GM23248 (cell line): ENCODE measurements around the gene SIRPG. TPM values are rescaled to one million over a fixed set of nuclear protein-coding genes. Genes with fewer than 3 reads are reported as not detected.
"Not testable (repeated sequence)": the region's sequence is repeated elsewhere in the genome, so short reads cannot be mapped to it uniquely, and the experiment has no call there.

ENCODE experiments used
- DNase-seq: peaks from one replicate; pipeline ENCODE4 v3.0.0-alpha.2; 2015
- H2AFZ ChIP-seq: fragments of 200-600 bp; sonication (generic); 2 replicates; pipeline ENCODE4 v1.6.1; 2016; ENCODE audit warnings: antibody characterized with exemption
- H3F3A ChIP-seq: fragments of 200-600 bp; sonication (generic); 2 replicates; pipeline ENCODE4 v1.6.1; 2016; ENCODE audit warnings: mild to moderate bottlenecking, antibody characterized with exemption, mixed run types; ENCODE audit not compliant: insufficient read depth
- H3K27ac ChIP-seq: fragments of 200-600 bp; sonication (generic); 2 replicates; pipeline ENCODE4 v1.5.1; 2016; ENCODE audit warnings: mild to moderate bottlenecking
- H3K27me3 ChIP-seq: fragments of 200-600 bp; sonication (generic); replicated peaks from 2 replicates; pipeline ENCODE4 v1.6.1; 2016; ENCODE audit warnings: mild to moderate bottlenecking; ENCODE audit not compliant: insufficient read depth
- H3K36me3 ChIP-seq: fragments of 200-600 bp; sonication (generic); 2 replicates; pipeline ENCODE4 v1.6.1; 2016; ENCODE audit warnings: low read depth, mild to moderate bottlenecking
- H3K4me1 ChIP-seq: fragments of 200-600 bp; sonication (generic); 2 replicates; pipeline ENCODE4 v1.6.1; 2016; ENCODE audit warnings: mild to moderate bottlenecking; ENCODE audit not compliant: insufficient read depth
- H3K4me2 ChIP-seq: fragments of 200-600 bp; sonication (generic); one replicate; pipeline ENCODE4 v1.6.1; 2016; ENCODE audit warnings: mild to moderate bottlenecking; ENCODE audit not compliant: unreplicated experiment
- H3K4me3 ChIP-seq: fragments of 200-600 bp; sonication (generic); 2 replicates; pipeline ENCODE4 v1.5.1; 2016; ENCODE audit warnings: mild to moderate bottlenecking
- H3K79me2 ChIP-seq: fragments of 200-600 bp; sonication (generic); 2 replicates; pipeline ENCODE4 v1.6.1; 2016; ENCODE audit warnings: mild to moderate bottlenecking; ENCODE audit not compliant: insufficient read depth
- H3K9ac ChIP-seq: fragments of 200-600 bp; sonication (generic); 2 replicates; pipeline ENCODE4 v1.6.1; 2016; ENCODE audit warnings: mild to moderate bottlenecking
- H3K9me2 ChIP-seq: fragments of 200-600 bp; sonication (generic); 2 replicates; pipeline ENCODE4 v1.6.1; 2016; ENCODE audit warnings: mixed run types, mild to moderate bottlenecking, moderate library complexity; ENCODE audit not compliant: insufficient read depth
- H3K9me3 ChIP-seq: fragments of 200-600 bp; sonication (generic); one replicate; pipeline ENCODE4 v1.6.1; 2017; ENCODE audit warnings: low read depth
- H4K20me1 ChIP-seq: fragments of 200-600 bp; sonication (generic); 2 replicates; pipeline ENCODE4 v1.6.0; 2016; ENCODE audit not compliant: insufficient read depth
- EZH2 ChIP-seq: fragments of 200-600 bp; sonication (generic); IDR thresholded peaks from 2 replicates; pipeline ENCODE4 v1.6.1; 2018; ENCODE audit warnings: antibody characterized with exemption, mild to moderate bottlenecking; ENCODE audit not compliant: insufficient read depth, poor library complexity, severe bottlenecking
- EZH2phosphoT487 ChIP-seq: fragments of 200-600 bp; sonication (generic); IDR thresholded peaks from 2 replicates; pipeline ENCODE4 v1.6.1; 2018; ENCODE audit warnings: antibody characterized with exemption, moderate library complexity, mild to moderate bottlenecking, low read depth; ENCODE audit not compliant: insufficient read depth
- WGBS, 2 experiments: methylation state at CpG; one replicate each; pipeline ENCODE4 v1.1.6; 2015 to 2017; ENCODE audit warnings: low lambda C conversion rate in 2 of 2, low coverage in 1 of 2; ENCODE audit errors: missing lambda C conversion rate in 2 of 2; 5-methylcytosine and 5-hydroxymethylcytosine counted together
- in situ Hi-C: fragments of 300-500 bp; cut with MboI; formaldehyde crosslinking; loops from 2 replicates; pipeline ENCODE4 v1.15.0; 2020
- polyA plus RNA-seq: library from polyadenylated mRNA; unstranded; fragments of >200 nt; fragmentation: Nextera tagmentation; extraction: Ambion mirVana; gene quantifications from 2 replicates; pipeline ENCODE4 v1.2.1, GENCODE V29; 2016
- total RNA-seq: library from RNA; depleted of rRNA; stranded (reverse); fragments of >200 nt; shearing (Covaris generic); gene quantifications from 2 replicates; pipeline ENCODE4 v1.2.3, GENCODE V29; 2014; rRNA removed

Gene SIRPG
- total RNA-seq, result not detected in 2 replicates
- not detected in 2 replicates for polyA plus RNA-seq

DNA sequence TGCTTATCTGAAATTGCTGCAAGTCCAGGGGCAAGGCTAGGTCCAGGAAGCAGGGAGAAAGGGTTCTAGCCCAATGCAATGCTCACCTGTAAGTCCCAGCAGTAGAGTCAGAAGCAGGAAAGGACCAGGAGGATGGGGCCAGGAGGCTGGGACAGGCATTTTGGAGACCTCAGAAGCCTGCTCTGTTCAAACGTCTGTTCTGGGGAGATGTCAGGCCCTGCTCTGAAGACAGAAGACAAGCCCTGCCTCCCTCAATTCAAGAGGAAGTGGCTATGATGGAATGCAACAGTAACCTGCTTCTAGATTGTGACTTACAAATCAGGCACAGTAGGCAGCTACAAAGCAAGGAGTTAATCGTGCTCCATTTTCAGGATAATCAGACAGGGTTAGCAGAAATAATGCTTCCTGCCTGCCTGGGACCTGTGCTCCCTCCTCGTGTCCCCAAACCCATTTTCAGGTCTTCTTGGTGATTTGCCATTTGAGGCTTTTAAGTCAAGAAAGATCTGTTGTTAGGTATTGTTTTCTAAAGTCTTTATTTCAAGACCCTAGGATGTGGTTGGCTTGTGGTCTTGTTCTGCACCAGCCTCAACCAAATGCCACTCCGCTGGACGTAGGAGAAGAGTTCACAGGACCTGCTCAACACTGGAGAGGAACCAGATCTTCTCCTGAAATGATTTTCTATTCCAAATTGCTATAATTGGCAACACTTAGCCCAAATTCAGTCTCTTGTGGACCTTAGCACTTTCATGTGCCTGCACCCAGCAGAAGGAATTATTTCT is at the start of gene SIRPG:
TSS of gene SIRPG (minus strand) at position 224 of the 779 bp plus-strand sequence. CDS start at position 159, 65 bp downstream.
- H4K20me1 ChIP-seq, result no peaks in the 10 kb centered on the region
- H3F3A ChIP-seq, result no peaks in the 10 kb centered on the region
- no peaks in the 10 kb centered on the region for H3K79me2 ChIP-seq
- no peak within 1 kb of the TSS for H3K27ac ChIP-seq
- H3K27me3 ChIP-seq, result peaks cover 19% of the 10 kb centered on the region
- WGBS, 2 experiments, result 24 to 27% methylated on average over 5 of the region's 5 CpGs
- H2AFZ ChIP-seq, result no peak within 1 kb of the TSS
- no peak within 1 kb of the TSS for H3K4me3 ChIP-seq
- no peaks in the 10 kb centered on the region for H3K9me2 ChIP-seq
- TF ChIP-seq EZH2, result no peak
- TF ChIP-seq EZH2phosphoT487, result no peak
- in situ Hi-C loops, result no loop called here
- no peaks in the 10 kb centered on the region for H3K9me3 ChIP-seq
- no peak within 1 kb of the TSS for H3K9ac ChIP-seq
- DNase-seq, result no peak
- no peaks in the 10 kb centered on the region for H3K36me3 ChIP-seq
- no peaks in the 10 kb centered on the region for H3K4me1 ChIP-seq
- H3K4me2 ChIP-seq, result no peak within 1 kb of the TSS

DNA sequence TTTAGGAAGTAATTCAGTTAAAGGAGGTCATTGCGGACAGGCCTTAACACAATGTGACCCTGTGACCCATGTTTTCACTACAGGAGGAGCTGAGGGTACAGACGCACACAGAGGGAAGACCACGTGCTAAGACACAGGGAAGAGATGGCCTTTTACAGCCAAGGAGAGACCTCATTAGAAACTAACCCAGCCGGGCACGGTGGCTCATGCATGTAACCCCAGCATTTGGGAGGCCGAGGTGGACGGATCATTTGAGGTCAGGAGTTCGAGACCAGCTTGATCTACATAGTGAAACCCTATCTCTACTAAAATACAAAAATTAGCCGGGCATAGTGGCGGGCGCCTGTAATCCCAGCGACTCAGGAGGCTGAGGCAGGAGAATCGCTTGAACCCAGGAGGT is 49.3 kb upstream of the SIRPG start:
- 67 to 69% methylated on average over 13 of the region's 13 CpGs for WGBS, 2 experiments
- H3K79me2 ChIP-seq, H3K4me1 ChIP-seq, H3K4me3 ChIP-seq, H3K27ac ChIP-seq, H3K9ac ChIP-seq, H3K9me3 ChIP-seq, H3K4me2 ChIP-seq, H2AFZ ChIP-seq, H3K36me3 ChIP-seq, H3F3A ChIP-seq, DNase-seq, H3K9me2 ChIP-seq, in situ Hi-C loops, H3K27me3 ChIP-seq, H4K20me1 ChIP-seq: not testable (repeated sequence)

DNA sequence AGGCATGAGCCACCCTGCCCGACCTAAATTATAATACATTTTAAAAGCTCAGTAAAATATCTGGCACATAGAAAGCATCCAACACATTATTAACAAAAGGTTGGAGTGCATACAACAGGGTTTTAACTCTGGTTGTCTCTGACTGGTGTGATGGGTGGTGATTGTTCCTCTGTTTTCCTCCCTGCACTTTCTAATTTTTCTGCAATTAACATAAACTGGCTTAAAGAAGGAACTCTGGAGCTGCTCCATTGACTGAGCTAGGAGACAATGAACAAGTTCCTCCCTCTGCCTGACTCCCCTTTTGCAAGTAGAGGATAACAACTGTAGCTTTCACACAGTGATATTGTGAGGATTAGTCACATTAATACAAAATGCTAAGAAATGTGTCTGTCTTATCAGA is 48.5 kb upstream of the SIRPG start:
- H3K4me3 ChIP-seq, result no peak overlapping the region
- in situ Hi-C loops, result no loop called here
- no peaks in the 10 kb centered on the region for H3K79me2 ChIP-seq
- H3K36me3 ChIP-seq, result no peaks in the 10 kb centered on the region
- no peak overlapping the region for H2AFZ ChIP-seq
- no peak overlapping the region for H3K27ac ChIP-seq
- 13 to 32% methylated on average over 1 of the region's 1 CpG for WGBS, 2 experiments
- H3K4me2 ChIP-seq, result no peak overlapping the region
- DNase-seq, result no peak
- H3K27me3 ChIP-seq, result 0 out of 2 replicates have a peak, but pooled peaks cover 6% of the 10 kb centered on the region
- no peaks in the 10 kb centered on the region for H3K4me1 ChIP-seq
- H3F3A ChIP-seq, result no peaks in the 10 kb centered on the region
- H4K20me1 ChIP-seq, result no peaks in the 10 kb centered on the region
- no peak overlapping the region for H3K9ac ChIP-seq
- no peaks in the 10 kb centered on the region for H3K9me2 ChIP-seq
- TF ChIP-seq EZH2, result no peak
- TF ChIP-seq EZH2phosphoT487, result no peak
- H3K9me3 ChIP-seq, result no peaks in the 10 kb centered on the region

DNA sequence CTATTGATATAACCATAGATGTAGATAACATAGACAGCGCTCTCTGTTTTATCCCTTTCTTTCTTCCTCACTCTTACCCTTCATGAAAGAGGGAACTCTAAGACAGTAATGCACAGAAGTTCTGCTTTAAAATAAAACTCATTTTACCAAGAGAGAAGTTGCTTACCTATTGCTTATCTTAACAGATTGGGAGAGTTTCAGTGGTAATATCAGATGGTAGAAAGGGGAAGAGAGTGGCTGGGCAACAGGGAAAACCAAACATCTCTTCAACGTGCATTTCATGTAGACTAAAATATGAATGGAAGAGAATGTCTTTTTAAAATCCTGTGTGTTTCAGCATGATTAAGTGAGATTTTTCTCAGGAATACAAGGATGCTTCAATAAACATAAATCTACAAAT is 45.3 kb upstream of the SIRPG start:
- Histone ChIP-seq H3K36me3 (no peaks in the 10 kb centered on the region), H3K4me3 (no peak overlapping the region), H3K27ac (no peak overlapping the region), H3K79me2 (no peaks in the 10 kb centered on the region), H3F3A (no peaks in the 10 kb centered on the region), H3K4me2 (no peak overlapping the region), H3K27me3 (peaks cover 14% of the 10 kb centered on the region; the same call in 1 of the 2 replicates), H3K9me3 (no peaks in the 10 kb centered on the region), H3K9ac (no peak overlapping the region), H2AFZ (no peak overlapping the region), H3K9me2 (no peaks in the 10 kb centered on the region), H3K4me1 (no peaks in the 10 kb centered on the region), H4K20me1 (no peaks in the 10 kb centered on the region)
- no peak for TF ChIP-seq EZH2phosphoT487
- no peak for TF ChIP-seq EZH2
- 36 to 39% methylated on average over 2 of the region's 2 CpGs for WGBS, 2 experiments
- in situ Hi-C loops, result no loop called here
- no peak for DNase-seq
